K562 (cell line): Measurements from ENCODE around the gene IFT27. TPM values are rescaled to one million over a fixed set of nuclear protein-coding genes. Genes with fewer than 3 reads are reported as not detected.

Source experiments
- ATAC-seq: fragments of 200-7000 bp; cut with Tn5 transposase; 3 replicates; pipeline ENCODE4 v1.9.1; 2020; ENCODE audit warnings: moderate library complexity
- BruUV-seq: library from RNA; stranded (reverse); fragments of 400-500 nt; replicated peaks from 2 replicates; lab custom pipeline; 2021; lab: Mats Ljungman, UMichigan
- CTCF ChIA-PET: fragments of 300-600 bp; formaldehyde crosslinking; extraction: SDS; loops from one replicate; lab custom pipeline; 2021; ENCODE audit warnings: low intra/inter-chr PET ratio; lab: Yijun Ruan, JAX
- POLR2A ChIA-PET: fragments of 300-600, 350-650 bp; sonication (Branson Sonifier 250); formaldehyde crosslinking; extraction: SDS; loops from one replicate; lab custom pipeline; 2021; ENCODE audit warnings: antibody characterized with exemption, inconsistent platforms; lab: Yijun Ruan, JAX
- DNase-seq, 4 experiments: peaks; one replicate each; pipeline versions ENCODE4 v3.0.0 to v3.0.0-alpha.2; 2011 to 2018; ENCODE audit warnings: low spot score in 3 of 4, mixed read lengths in 3 of 4; ENCODE audit errors: extremely low read depth in 1 of 4
- FAIRE-seq: peaks from 2 replicates; lab custom pipeline; 2011; peaks lifted over from hg19 to GRCh38; lab: Jason Lieb, UNC
- H2AFZ ChIP-seq: 2 replicates; pipeline ENCODE4 v1.6.0; 2011; ENCODE audit warnings: low read depth, low read length, control low read depth, inconsistent platforms
- H3K27ac ChIP-seq: fragments of 200-600 bp; 3 replicates; pipeline ENCODE4 v1.8.0; 2011; ENCODE audit warnings: low read depth, mild to moderate bottlenecking, control low read depth, inconsistent platforms, low read length, moderate library complexity, mixed read lengths; ENCODE audit errors: extremely low read depth
- H3K27me3 ChIP-seq, 2 experiments: fragments of 300-600 bp in 1 of 2; 2 replicates in 1 of 2; 3 replicates in 1 of 2; pipeline versions ENCODE4 v1.6.0 to v1.8.0; 2011; ENCODE audit warnings: inconsistent platforms in 2 of 2, low read length in 2 of 2, mild to moderate bottlenecking in 1 of 2, mixed read lengths in 1 of 2, moderate library complexity in 1 of 2; ENCODE audit not compliant: control insufficient read depth in 2 of 2, insufficient read depth in 2 of 2
- H3K36me3 ChIP-seq: fragments of 300-600 bp; 3 replicates; pipeline ENCODE4 v1.8.0; 2011; ENCODE audit warnings: mild to moderate bottlenecking, low read length, inconsistent platforms; ENCODE audit not compliant: control insufficient read depth, insufficient read depth
- H3K4me1 ChIP-seq, 2 experiments: fragments of 200-600 bp in 1 of 2; replicated peaks in 1 of 2; 2 replicates in 1 of 2; 3 replicates in 1 of 2; pipeline versions ENCODE4 v1.5.1 to v1.8.0; 2011; ENCODE audit warnings: inconsistent platforms in 2 of 2, low read length in 2 of 2, mild to moderate bottlenecking in 1 of 2, mixed read lengths in 1 of 2, moderate library complexity in 1 of 2; ENCODE audit not compliant: control insufficient read depth in 2 of 2, insufficient read depth in 2 of 2
- H3K4me2 ChIP-seq: 2 replicates; pipeline ENCODE4 v1.6.1; 2011; ENCODE audit warnings: low read length, control low read depth, inconsistent platforms, mixed read lengths; ENCODE audit not compliant: insufficient read depth
- H3K4me3 ChIP-seq: fragments of 200-600 bp; sonication (generic), shearing (Covaris generic); 2 replicates; pipeline ENCODE4 v1.5.1; 2016; ENCODE audit warnings: control low read depth, inconsistent platforms
- H3K79me2 ChIP-seq: fragments of 200-600 bp; 3 replicates; pipeline ENCODE4 v1.8.0; 2011; ENCODE audit warnings: low read length, inconsistent platforms; ENCODE audit not compliant: control insufficient read depth, insufficient read depth
- H3K9ac ChIP-seq, 2 experiments: 2 replicates each; pipeline versions ENCODE4 v1.6.0 to v1.6.1; 2011; ENCODE audit warnings: low read depth in 2 of 2, low read length in 2 of 2, control low read depth in 1 of 2, inconsistent platforms in 1 of 2, mild to moderate bottlenecking in 1 of 2, mixed read lengths in 1 of 2; ENCODE audit not compliant: insufficient read depth in 1 of 2
- H3K9me1 ChIP-seq: one replicate; pipeline ENCODE4 v1.6.0; 2011; ENCODE audit warnings: inconsistent platforms, mild to moderate bottlenecking, low read length, moderate library complexity; ENCODE audit not compliant: control insufficient read depth, insufficient read depth
- H3K9me3 ChIP-seq: replicated peaks from 2 replicates; pipeline ENCODE4 v1.5.1; 2011; ENCODE audit warnings: low read depth, low read length, inconsistent platforms; ENCODE audit not compliant: control insufficient read depth, insufficient read depth
- H4K20me1 ChIP-seq: replicated peaks from 2 replicates; pipeline ENCODE4 v1.6.1; 2011; ENCODE audit warnings: low read length, inconsistent platforms, mixed read lengths; ENCODE audit not compliant: control insufficient read depth, insufficient read depth
- CSDE1 ChIP-seq, 2 experiments: fragments of 450-650 bp; IDR thresholded peaks; 2 replicates each; pipeline ENCODE4 v1.6.1; 2016; ENCODE audit warnings: mild to moderate bottlenecking in 1 of 2
- DMBX1 ChIP-seq: fragments of 250-450 bp; sonication (Bioruptor Pico); IDR thresholded peaks from 2 replicates; pipeline ENCODE4 v1.8.0; 2022; ENCODE audit warnings: inconsistent platforms, mild to moderate bottlenecking, moderate library complexity, borderline replicate concordance
- MAFF ChIP-seq: IDR thresholded peaks from 2 replicates; pipeline ENCODE4 v1.6.1; 2012; ENCODE audit warnings: low read length, improper control_type of control experiment
- MXI1 ChIP-seq: IDR thresholded peaks from 2 replicates; pipeline ENCODE4 v1.6.1; 2011; ENCODE audit warnings: low read depth, mild to moderate bottlenecking, improper control_type of control experiment, low read length
- RBFOX2 ChIP-seq: fragments of 200-400 bp; formaldehyde crosslinking; IDR thresholded peaks from 2 replicates; pipeline ENCODE4 v1.6.1; 2017; ENCODE audit warnings: low read depth, mild to moderate bottlenecking, low read length, moderate library complexity
- SIRT6 ChIP-seq: IDR thresholded peaks from one replicate; pipeline ENCODE4 v1.6.1; 2012; ENCODE audit warnings: low read depth, mild to moderate bottlenecking, control low read depth, inconsistent platforms, low read length, moderate library complexity
- TSC22D4 ChIP-seq: fragments of 450-650 bp; IDR thresholded peaks from 2 replicates; pipeline ENCODE4 v1.6.1; 2016; ENCODE audit warnings: missing genetic modification characterization, missing biosample characterization, control low read depth
- WGBS: fragments of 100-300 bp; shearing (Covaris generic); methylation state at CpG from one replicate; pipeline ENCODE4 v1.1.6; 2016; ENCODE audit warnings: low coverage, mixed read lengths; ENCODE audit not compliant: insufficient coverage; ENCODE audit errors: missing lambda C conversion rate; 5-methylcytosine and 5-hydroxymethylcytosine counted together
- in situ Hi-C: fragments of 300-500 bp; cut with MboI; formaldehyde crosslinking; loops from 4 replicates; pipeline ENCODE4 v1.15.0; 2018; ENCODE audit warnings: inconsistent platforms, mixed read lengths
- intact Hi-C: fragments of 100-400 bp; cut with micrococcal nuclease; formaldehyde crosslinking; loops from 2 replicates; pipeline ENCODE4 v1.14.2; 2022
- polyA plus RNA-seq, 8 experiments: library from polyadenylated mRNA; depleted of rRNA in 4 of 8; stranded (reverse) in 5 of 8; unstranded in 3 of 8; fragments of >200 nt; fragmentation: Nextera tagmentation in 2 of 8; fragmentation: Illumina TruSeq in 1 of 8; extraction: Ambion mirVana in 2 of 8; extraction: Trizol in 1 of 8; gene quantifications; 2 replicates each; pipeline versions ENCODE4 v1.2.1 to v1.2.3, GENCODE V29; 2011 to 2014; ENCODE audit warnings: inconsistent platforms in 1 of 8, missing spikeins in 1 of 8
- total RNA-seq, 7 experiments: library from RNA; depleted of rRNA in 6 of 7; stranded (reverse); fragments of >200 nt in 6 of 7; fragmentation: Illumina TruSeq in 2 of 7; extraction: Trizol in 2 of 7; gene quantifications; 2 replicates each; pipeline versions ENCODE4 v1.2.1 to v1.2.3, GENCODE V29; 2011 to 2021; ENCODE audit warnings: low replicate concordance in 1 of 7
- TF ChIP-seq, protein P1 (sequence below): fragments of 250-450 bp; sonication (Bioruptor Pico); IDR thresholded peaks from 2 replicates; pipeline ENCODE4 v1.8.0; 2021; ENCODE audit warnings: borderline replicate concordance, mild to moderate bottlenecking, moderate library complexity; ENCODE audit not compliant: poor library complexity, severe bottlenecking
- TF ChIP-seq, protein P2 (sequence below): sonication (generic); formaldehyde crosslinking; IDR thresholded peaks from 2 replicates; pipeline ENCODE4 v1.8.0; 2022; ENCODE audit warnings: mild to moderate bottlenecking, missing genetic modification reagents
- TF ChIP-seq, protein P3 (sequence below), 3 experiments: fragments of 200-800 bp in 1 of 3; fragments of 250-450 bp in 1 of 3; fragments of 450-650 bp in 1 of 3; sonication (Bioruptor Pico) in 1 of 3; sonication (Bioruptor generic) in 1 of 3; formaldehyde crosslinking in 1 of 3; IDR thresholded peaks; 2 replicates each; pipeline versions ENCODE4 v1.6.1 to v1.8.0; 2016 to 2022; ENCODE audit warnings: mild to moderate bottlenecking in 2 of 3, missing genetic modification characterization in 2 of 3, missing compliant biosample characterization in 1 of 3, moderate library complexity in 1 of 3
- TF ChIP-seq, protein P4 (sequence below): fragments of 250-450 bp; sonication (Bioruptor Pico); IDR thresholded peaks from 2 replicates; pipeline ENCODE4 v1.9.0; 2021; ENCODE audit warnings: mild to moderate bottlenecking, inconsistent platforms

IFT27 gene
- total and polyA plus RNA-seq, 9 of the 15 experiments (the other 6 are each of a cell fraction or from before 2014, with no cell fraction given), result 0.01 to 1.4 (median 0.14) TPM; not detected in 1

DNA sequence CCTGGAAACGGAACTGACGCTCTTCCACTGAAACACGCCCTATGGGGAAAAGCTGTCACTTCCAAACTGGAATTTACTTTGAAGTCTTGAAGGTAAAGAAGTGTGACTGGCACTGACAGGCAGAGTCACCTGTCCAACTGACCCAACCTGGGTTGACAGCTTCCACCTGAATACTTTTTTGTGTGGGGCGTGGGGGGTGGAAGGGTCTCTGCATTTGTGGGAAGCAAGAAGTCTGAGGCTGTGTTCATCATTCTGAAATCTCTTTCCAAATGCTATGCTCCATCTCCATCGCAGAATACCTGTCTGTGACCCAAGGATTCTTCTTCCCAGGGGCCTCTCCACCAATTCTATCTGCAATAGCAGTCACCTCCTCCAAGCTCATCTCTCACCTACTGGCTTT, 7.8 kb downstream of the IFT27 start:
- H2AFZ ChIP-seq, result no peak overlapping the region
- no peak overlapping the region for H3K4me3 ChIP-seq
- H3K36me3 ChIP-seq, result no peaks in the 10 kb centered on the region
- no peaks in the 10 kb centered on the region for H3K9me3 ChIP-seq
- POLR2A ChIA-PET, result no interaction called here
- 0% methylated on average over 5 of the region's 5 CpGs for WGBS
- H3K9me1 ChIP-seq, result no peaks in the 10 kb centered on the region
- in situ Hi-C loops, result no loop called here
- no peak overlapping the region for H3K9ac ChIP-seq
- FAIRE-seq, result no peak
- no peak for TF ChIP-seq RBFOX2
- TF ChIP-seq, protein P1, sequence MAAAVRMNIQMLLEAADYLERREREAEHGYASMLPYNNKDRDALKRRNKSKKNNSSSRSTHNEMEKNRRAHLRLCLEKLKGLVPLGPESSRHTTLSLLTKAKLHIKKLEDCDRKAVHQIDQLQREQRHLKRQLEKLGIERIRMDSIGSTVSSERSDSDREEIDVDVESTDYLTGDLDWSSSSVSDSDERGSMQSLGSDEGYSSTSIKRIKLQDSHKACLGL, result no peak
- TF ChIP-seq DMBX1 (CRISPR knock-in tag), result no peak
- no peak for TF ChIP-seq CSDE1 (IDR thresholded peaks at IDR 0.05)
- TF ChIP-seq MXI1, result no peak
- TF ChIP-seq, protein P2, sequence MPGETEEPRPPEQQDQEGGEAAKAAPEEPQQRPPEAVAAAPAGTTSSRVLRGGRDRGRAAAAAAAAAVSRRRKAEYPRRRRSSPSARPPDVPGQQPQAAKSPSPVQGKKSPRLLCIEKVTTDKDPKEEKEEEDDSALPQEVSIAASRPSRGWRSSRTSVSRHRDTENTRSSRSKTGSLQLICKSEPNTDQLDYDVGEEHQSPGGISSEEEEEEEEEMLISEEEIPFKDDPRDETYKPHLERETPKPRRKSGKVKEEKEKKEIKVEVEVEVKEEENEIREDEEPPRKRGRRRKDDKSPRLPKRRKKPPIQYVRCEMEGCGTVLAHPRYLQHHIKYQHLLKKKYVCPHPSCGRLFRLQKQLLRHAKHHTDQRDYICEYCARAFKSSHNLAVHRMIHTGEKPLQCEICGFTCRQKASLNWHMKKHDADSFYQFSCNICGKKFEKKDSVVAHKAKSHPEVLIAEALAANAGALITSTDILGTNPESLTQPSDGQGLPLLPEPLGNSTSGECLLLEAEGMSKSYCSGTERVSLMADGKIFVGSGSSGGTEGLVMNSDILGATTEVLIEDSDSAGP (CRISPR knock-in tag), result no peak
- no peak for TF ChIP-seq MAFF
- TF ChIP-seq, protein P3, sequence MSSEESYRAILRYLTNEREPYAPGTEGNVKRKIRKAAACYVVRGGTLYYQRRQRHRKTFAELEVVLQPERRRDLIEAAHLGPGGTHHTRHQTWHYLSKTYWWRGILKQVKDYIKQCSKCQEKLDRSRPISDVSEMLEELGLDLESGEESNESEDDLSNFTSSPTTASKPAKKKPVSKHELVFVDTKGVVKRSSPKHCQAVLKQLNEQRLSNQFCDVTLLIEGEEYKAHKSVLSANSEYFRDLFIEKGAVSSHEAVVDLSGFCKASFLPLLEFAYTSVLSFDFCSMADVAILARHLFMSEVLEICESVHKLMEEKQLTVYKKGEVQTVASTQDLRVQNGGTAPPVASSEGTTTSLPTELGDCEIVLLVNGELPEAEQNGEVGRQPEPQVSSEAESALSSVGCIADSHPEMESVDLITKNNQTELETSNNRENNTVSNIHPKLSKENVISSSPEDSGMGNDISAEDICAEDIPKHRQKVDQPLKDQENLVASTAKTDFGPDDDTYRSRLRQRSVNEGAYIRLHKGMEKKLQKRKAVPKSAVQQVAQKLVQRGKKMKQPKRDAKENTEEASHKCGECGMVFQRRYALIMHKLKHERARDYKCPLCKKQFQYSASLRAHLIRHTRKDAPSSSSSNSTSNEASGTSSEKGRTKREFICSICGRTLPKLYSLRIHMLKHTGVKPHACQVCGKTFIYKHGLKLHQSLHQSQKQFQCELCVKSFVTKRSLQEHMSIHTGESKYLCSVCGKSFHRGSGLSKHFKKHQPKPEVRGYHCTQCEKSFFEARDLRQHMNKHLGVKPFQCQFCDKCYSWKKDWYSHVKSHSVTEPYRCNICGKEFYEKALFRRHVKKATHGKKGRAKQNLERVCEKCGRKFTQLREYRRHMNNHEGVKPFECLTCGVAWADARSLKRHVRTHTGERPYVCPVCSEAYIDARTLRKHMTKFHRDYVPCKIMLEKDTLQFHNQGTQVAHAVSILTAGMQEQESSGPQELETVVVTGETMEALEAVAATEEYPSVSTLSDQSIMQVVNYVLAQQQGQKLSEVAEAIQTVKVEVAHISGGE (CRISPR knock-in tag; IDR thresholded peaks at IDR 0.05), result no peak
- TF ChIP-seq SIRT6, result no peak
- no peak for TF ChIP-seq TSC22D4 (tag)
- TF ChIP-seq, protein P4, sequence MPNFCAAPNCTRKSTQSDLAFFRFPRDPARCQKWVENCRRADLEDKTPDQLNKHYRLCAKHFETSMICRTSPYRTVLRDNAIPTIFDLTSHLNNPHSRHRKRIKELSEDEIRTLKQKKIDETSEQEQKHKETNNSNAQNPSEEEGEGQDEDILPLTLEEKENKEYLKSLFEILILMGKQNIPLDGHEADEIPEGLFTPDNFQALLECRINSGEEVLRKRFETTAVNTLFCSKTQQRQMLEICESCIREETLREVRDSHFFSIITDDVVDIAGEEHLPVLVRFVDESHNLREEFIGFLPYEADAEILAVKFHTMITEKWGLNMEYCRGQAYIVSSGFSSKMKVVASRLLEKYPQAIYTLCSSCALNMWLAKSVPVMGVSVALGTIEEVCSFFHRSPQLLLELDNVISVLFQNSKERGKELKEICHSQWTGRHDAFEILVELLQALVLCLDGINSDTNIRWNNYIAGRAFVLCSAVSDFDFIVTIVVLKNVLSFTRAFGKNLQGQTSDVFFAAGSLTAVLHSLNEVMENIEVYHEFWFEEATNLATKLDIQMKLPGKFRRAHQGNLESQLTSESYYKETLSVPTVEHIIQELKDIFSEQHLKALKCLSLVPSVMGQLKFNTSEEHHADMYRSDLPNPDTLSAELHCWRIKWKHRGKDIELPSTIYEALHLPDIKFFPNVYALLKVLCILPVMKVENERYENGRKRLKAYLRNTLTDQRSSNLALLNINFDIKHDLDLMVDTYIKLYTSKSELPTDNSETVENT (CRISPR knock-in tag), result no peak
- TF ChIP-seq, all 486 proteins: peak for 0
- no peak overlapping the region for H3K4me2 ChIP-seq
- CTCF ChIA-PET, result no interaction called here
- no peak for ATAC-seq
- intact Hi-C loops, result no loop called here
- DNase-seq, result no peak
- H3K4me1 ChIP-seq, result no peaks in the 10 kb centered on the region
- no peaks in the 10 kb centered on the region for H3K79me2 ChIP-seq
- no peak overlapping the region for H3K27ac ChIP-seq
- BruUV-seq, result no TSS peak
- H4K20me1 ChIP-seq, result no peaks in the 10 kb centered on the region
- H3K27me3 ChIP-seq, result peaks cover 2 to 80% of the 10 kb centered on the region in 2 experiments; a peak in 4 of 5 replicates
